Esophagus muscularis mucosa (tissue), 4 donors: ENCODE results near the gene SIPA1L3. TPM values are rescaled to one million over a fixed set of nuclear protein-coding genes. Genes with fewer than 3 reads are reported as not detected.

Experiments used
- DNase-seq: peaks from one replicate; pipeline ENCODE4 v3.0.0-alpha.2; 2017; ENCODE audit errors: extremely low spot score
- H3K27ac ChIP-seq, 4 donors: fragments of 200-600 bp; sonication (generic); replicated peaks in 1 of 4; 1 replicate in 3 of 4; 2 replicates in 1 of 4; pipeline ENCODE4 v1.5.1; 2016 to 2019; ENCODE audit warnings: mild to moderate bottlenecking in 1 of 4
- H3K27me3 ChIP-seq, 4 donors: fragments of 200-600 bp; sonication (generic); one replicate each; pipeline versions ENCODE4 v1.5.1 to v1.6.0; 2016 to 2019
- H3K36me3 ChIP-seq, 4 donors: fragments of 200-600 bp; sonication (generic); one replicate each; pipeline ENCODE4 v1.5.1; 2016 to 2019
- H3K4me1 ChIP-seq, 4 donors: fragments of 200-600 bp; sonication (generic); one replicate each; pipeline ENCODE4 v1.5.1; 2016 to 2019
- H3K4me3 ChIP-seq, 4 donors: fragments of 200-600 bp; sonication (generic); 1 replicate in 2 of 4; 2 replicates in 2 of 4; pipeline ENCODE4 v1.5.1; 2016 to 2019; ENCODE audit warnings: mild to moderate bottlenecking in 4 of 4, moderate library complexity in 1 of 4
- H3K9me3 ChIP-seq, 4 donors: fragments of 200-600 bp; sonication (generic); 1 replicate in 3 of 4; 2 replicates in 1 of 4; pipeline ENCODE4 v1.5.1; 2016 to 2019
- CTCF ChIP-seq, 3 experiments: fragments of 200-600 bp in 2 of 3; fragments of 450-650 bp in 1 of 3; sonication (generic) in 2 of 3; IDR thresholded peaks; one replicate each; pipeline ENCODE4 v1.5.1; 2017 to 2019; ENCODE audit warnings: antibody characterized with exemption in 3 of 3, mild to moderate bottlenecking in 2 of 3, moderate library complexity in 1 of 3
- EP300 ChIP-seq: sonication (generic); formaldehyde crosslinking; IDR thresholded peaks from one replicate; pipeline ENCODE4 v1.6.1; 2017; ENCODE audit warnings: antibody characterized with exemption
- POLR2A ChIP-seq: fragments of 450-650 bp; IDR thresholded peaks from one replicate; pipeline ENCODE4 v1.6.1; 2017; ENCODE audit warnings: antibody characterized with exemption, moderate library complexity, mild to moderate bottlenecking, low read depth
- POLR2AphosphoS5 ChIP-seq, 2 donors: sonication (generic); formaldehyde crosslinking; IDR thresholded peaks; one replicate each; pipeline ENCODE4 v1.6.1; 2017; ENCODE audit warnings: antibody characterized with exemption in 2 of 2
- WGBS: methylation state at CpG from one replicate; pipeline ENCODE4 v1.1.5; 2018; 5-methylcytosine and 5-hydroxymethylcytosine counted together
- intact Hi-C: fragments of 100-400 bp; cut with DNase I; formaldehyde crosslinking; loops from one replicate; pipeline ENCODE4 v1.15.1; 2023
- total RNA-seq, 4 donors: library from RNA; depleted of rRNA; stranded (reverse); fragments of >200 nt; gene quantifications; one replicate each; pipeline versions ENCODE4 v1.1.0 to v1.2.1, GENCODE V29; 2016

Gene SIPA1L3
- total RNA-seq, 4 donors from 2014 or later, result 10.4 to 17.9 (median 13.2) TPM

- Histone ChIP-seq H3K9me3 (no peaks in the 10 kb centered on the region), H3K27ac (no peak overlapping the region), H3K4me1 (peaks cover 6 to 8% (median 8%) of the 10 kb centered on the region in 4 donors), H3K4me3 (no peak overlapping the region), H3K36me3 (no peaks in the 10 kb centered on the region), H3K27me3 (peaks cover 0 to 96% (median 21%) of the 10 kb centered on the region in 4 donors)
- 94% methylated on average over 9 of the region's 10 CpGs for WGBS
- intact Hi-C loops, result no loop called here
- DNase-seq, result no peak
- TF ChIP-seq POLR2AphosphoS5 (IDR thresholded peaks at IDR 0.05) (no peak), CTCF (IDR thresholded peaks at IDR 0.05) (no peak), POLR2A (no peak), EP300 (no peak)
These were observed 312.2 kb downstream of the SIPA1L3 start for GRCh38 chr19:38219221-38219620.

GRCh38 chr19:38221421-38221820 is 314.4 kb downstream of the SIPA1L3 start:
- TF ChIP-seq POLR2AphosphoS5 (IDR thresholded peaks at IDR 0.05) (no peak), EP300 (no peak), POLR2A (no peak), CTCF (IDR thresholded peaks at IDR 0.05) (no peak)
- WGBS, result 94% methylated on average over 6 of the region's 6 CpGs
- H3K27me3 ChIP-seq, result peaks cover 0 to 96% (median 42%) of the 10 kb centered on the region in 4 donors
- DNase-seq, result no peak
- no peaks in the 10 kb centered on the region for H3K9me3 ChIP-seq
- H3K4me3 ChIP-seq, result no peak overlapping the region
- intact Hi-C loops, result no loop called here
- no peaks in the 10 kb centered on the region for H3K36me3 ChIP-seq
- no peak overlapping the region for H3K27ac ChIP-seq
- H3K4me1 ChIP-seq, result peaks cover 9 to 11% (median 11%) of the 10 kb centered on the region in 4 donors

- intact Hi-C loops, result no loop called here
- H3K36me3 ChIP-seq, result no peaks in the 10 kb centered on the region
- no peak overlapping the region for H3K27ac ChIP-seq
- no peak for DNase-seq
- peaks cover 0 to 96% (median 49%) of the 10 kb centered on the region in 4 donors for H3K27me3 ChIP-seq
- peaks cover 9 to 11% (median 11%) of the 10 kb centered on the region in 4 donors for H3K4me1 ChIP-seq
- WGBS, result 62% methylated on average over 47 of the region's 64 CpGs
- TF ChIP-seq CTCF (IDR thresholded peaks at IDR 0.05), result no peak
- no peak for TF ChIP-seq POLR2AphosphoS5 (IDR thresholded peaks at IDR 0.05)
- TF ChIP-seq POLR2A, result no peak
- TF ChIP-seq EP300, result no peak
- H3K4me3 ChIP-seq, result no peak overlapping the region
- no peaks in the 10 kb centered on the region for H3K9me3 ChIP-seq
These were observed 315.2 kb downstream of the SIPA1L3 start for GRCh38 chr19:38221919-38222830.

GRCh38 chr19:38223119-38223523 is 316.1 kb downstream of the SIPA1L3 start:
- Histone ChIP-seq H3K27ac (no peak overlapping the region), H3K4me3 (no peak overlapping the region), H3K27me3 (peaks cover 2 to 96% (median 58%) of the 10 kb centered on the region in 4 donors), H3K9me3 (no peaks in the 10 kb centered on the region), H3K4me1 (peaks cover 11 to 15% (median 13%) of the 10 kb centered on the region in 4 donors), H3K36me3 (no peaks in the 10 kb centered on the region)
- intact Hi-C loops, result no loop called here
- TF ChIP-seq POLR2AphosphoS5 (IDR thresholded peaks at IDR 0.05) (no peak), CTCF (IDR thresholded peaks at IDR 0.05) (no peak), POLR2A (no peak), EP300 (no peak)
- WGBS, result 92% methylated on average over 3 of the region's 3 CpGs
- no peak for DNase-seq
